Stomach (tissue), 9 donors: ENCODE data around the gene CYP4F22. TPM values are rescaled to one million over a fixed set of nuclear protein-coding genes. Genes with fewer than 3 reads are reported as not detected.
A peak's percentile ranks its signal among the peaks of the same experiment; 100 is the strongest.
"Not testable (repeated sequence)": the region's sequence is repeated elsewhere in the genome, so short reads cannot be mapped to it uniquely, and the experiment has no call there.

Experiments
- DNase-seq, 2 donors: peaks; one replicate each; pipeline versions ENCODE4 v3.0.0 to v3.0.0-alpha.2; 2013 to 2019
- H3K27ac ChIP-seq, 5 donors: fragments of 200-600 bp in 4 of 5; sonication (generic) in 4 of 5; one replicate each; pipeline ENCODE4 v1.5.1; 2013 to 2019; ENCODE audit warnings: mild to moderate bottlenecking in 1 of 5, moderate library complexity in 1 of 5
- H3K27me3 ChIP-seq, 3 donors: fragments of 200-600 bp; sonication (generic); one replicate each; pipeline ENCODE4 v1.5.1; 2017 to 2019; ENCODE audit warnings: mixed run types in 1 of 3
- H3K36me3 ChIP-seq, 4 donors: fragments of 200-600 bp; sonication (generic); 1 replicate in 3 of 4; 2 replicates in 1 of 4; pipeline ENCODE4 v1.5.1; 2016 to 2019
- H3K4me1 ChIP-seq, 4 donors: fragments of 200-600 bp; sonication (generic); one replicate each; pipeline ENCODE4 v1.5.1; 2016 to 2019
- H3K4me3 ChIP-seq, 4 donors: fragments of 200-600 bp; sonication (generic) in 3 of 4; one replicate each; pipeline ENCODE4 v1.5.1; 2016 to 2019; ENCODE audit warnings: mild to moderate bottlenecking in 1 of 4
- H3K9me3 ChIP-seq, 4 donors: fragments of 200-600 bp; sonication (generic); one replicate each; pipeline ENCODE4 v1.5.1; 2016 to 2019
- CTCF ChIP-seq, 7 experiments: fragments of 450-650 bp in 4 of 7; fragments of 200-600 bp in 3 of 7; sonication (generic) in 3 of 7; IDR thresholded peaks; one replicate each; pipeline ENCODE4 v1.5.1; 2016 to 2019; ENCODE audit warnings: antibody characterized with exemption in 7 of 7, control low read depth in 2 of 7, mild to moderate bottlenecking in 1 of 7
- EP300 ChIP-seq: sonication (generic); formaldehyde crosslinking; IDR thresholded peaks from one replicate; pipeline ENCODE4 v1.6.1; 2017; ENCODE audit warnings: antibody characterized with exemption
- POLR2A ChIP-seq, 4 donors: fragments of 450-650 bp; IDR thresholded peaks; one replicate each; pipeline ENCODE4 v1.6.1; 2016; ENCODE audit warnings: antibody characterized with exemption in 4 of 4, control low read depth in 2 of 4, mild to moderate bottlenecking in 1 of 4, moderate library complexity in 1 of 4
- POLR2AphosphoS5 ChIP-seq, 3 donors: sonication (generic); formaldehyde crosslinking; IDR thresholded peaks; one replicate each; pipeline ENCODE4 v1.6.1; 2016; ENCODE audit warnings: antibody characterized with exemption in 3 of 3
- WGBS, 5 donors: extraction: QIAGEN DNeasy Blood & Tissue Kit in 3 of 5; methylation state at CpG; one replicate each; pipeline versions ENCODE4 v1.1.5 to v1.1.7; 2013 to 2018; 5-methylcytosine and 5-hydroxymethylcytosine counted together
- intact Hi-C: fragments of 100-400 bp; cut with DNase I; formaldehyde crosslinking; loops from one replicate; pipeline ENCODE4 v1.15.1; 2023; ENCODE audit warnings: low total_unique reads
- polyA plus RNA-seq, 3 donors: library from polyadenylated mRNA; stranded (reverse); fragments of 200-250 nt; gene quantifications; one replicate each; pipeline ENCODE4 v1.2.3, GENCODE V29; 2013
- total RNA-seq, 5 donors: library from RNA; depleted of rRNA; stranded (reverse); fragments of >200 nt; gene quantifications; one replicate each; pipeline versions ENCODE4 v1.1.0 to v1.2.3, GENCODE V29; 2014 to 2016
- donor health status: healthy with polysubstance abuse.
- donor health status: Bipolar disorder and iron deficiency.
- donor health status: healthy.

CYP4F22 gene
- total and polyA plus RNA-seq, 8 donors, result 0.12 to 21.6 (median 0.71) TPM; not detected in 2

GRCh38 chr19:15468675-15469512 lies 39.4 kb upstream of the CYP4F22 start:
- Histone ChIP-seq H3K4me3 (peak overlapping the region in 3 of 4 donors; percentile 35 to 48 (median 47)), H3K4me1 (peaks cover 0 to 31% (median 12%) of the 10 kb centered on the region in 4 donors), H3K27ac (no peak overlapping the region), H3K36me3 (no peaks in the 10 kb centered on the region), H3K27me3 (peaks cover 3 to 65% (median 35%) of the 10 kb centered on the region in 3 donors), H3K9me3 (no peaks in the 10 kb centered on the region)
- WGBS, 5 donors, result 46 to 62% (median 48%) methylated on average over 12 of the region's 12 CpGs
- intact Hi-C loops, result no loop called here
- DNase-seq, result no peak
- TF ChIP-seq POLR2AphosphoS5 (IDR thresholded peaks at IDR 0.05) (no peak), CTCF (IDR thresholded peaks at IDR 0.05) (no peak), POLR2A (IDR thresholded peaks at IDR 0.05) (no peak), EP300 (no peak)

- 0 to 6% (median 4%) methylated on average over 36 to 65 of the region's 65 CpGs for WGBS, 5 donors
- DNase-seq, result peak in 1 of 2 donors; percentile 20
- Histone ChIP-seq H3K4me3 (peak overlapping the region; percentile 31 to 48 (median 41)), H3K36me3 (no peaks in the 10 kb centered on the region), H3K4me1 (peaks cover 0 to 30% (median 12%) of the 10 kb centered on the region in 4 donors), H3K27ac (peak overlapping the region in 1 of 5 donors; percentile 18), H3K9me3 (no peaks in the 10 kb centered on the region), H3K27me3 (peaks cover under 1 to 57% (median 27%) of the 10 kb centered on the region in 3 donors)
- no peak for TF ChIP-seq CTCF (IDR thresholded peaks at IDR 0.05)
- TF ChIP-seq POLR2AphosphoS5 (IDR thresholded peaks at IDR 0.05), result no peak
- no peak for TF ChIP-seq POLR2A (IDR thresholded peaks at IDR 0.05)
- no peak for TF ChIP-seq EP300
- intact Hi-C loops, result no loop called here
Observed at GRCh38 chr19:15469513-15470297, 38.6 kb upstream of the CYP4F22 start.

GRCh38 chr19:15471639-15472101 lies 36.7 kb upstream of the CYP4F22 start:
- H3K27me3 ChIP-seq, result peaks cover 0 to 47% (median 27%) of the 10 kb centered on the region in 3 donors
- no peaks in the 10 kb centered on the region for H3K36me3 ChIP-seq
- no peaks in the 10 kb centered on the region for H3K9me3 ChIP-seq
- DNase-seq, result no peak
- 44 to 60% (median 55%) methylated on average over 31 of the region's 31 CpGs for WGBS, 5 donors
- no peak overlapping the region for H3K27ac ChIP-seq
- intact Hi-C loops, result no loop called here
- peaks cover 0 to 23% (median 12%) of the 10 kb centered on the region in 4 donors for H3K4me1 ChIP-seq
- H3K4me3 ChIP-seq, result no peak overlapping the region
- TF ChIP-seq POLR2A (IDR thresholded peaks at IDR 0.05) (no peak), CTCF (IDR thresholded peaks at IDR 0.05) (no peak), EP300 (no peak), POLR2AphosphoS5 (IDR thresholded peaks at IDR 0.05) (no peak)

GRCh38 chr19:15473821-15474220 lies 34.5 kb upstream of the CYP4F22 start:
- H3K27me3 ChIP-seq, result peaks cover 0 to 37% (median 27%) of the 10 kb centered on the region in 3 donors
- H3K27ac ChIP-seq, intact Hi-C loops, H3K36me3 ChIP-seq, DNase-seq, H3K9me3 ChIP-seq, H3K4me3 ChIP-seq: not testable (repeated sequence)
- peaks cover 0 to 13% (median 11%) of the 10 kb centered on the region in 4 donors for H3K4me1 ChIP-seq
- WGBS, 5 donors, result 61 to 74% (median 70%) methylated on average over 4 of the region's 4 CpGs
